GM19452 (cell line): ENCODE data around the gene EPHB6.

ENCODE experiments used
- ATAC-seq: cut with Tn5 transposase; IDR thresholded peaks from one replicate; pipeline ENCODE4 v1.9.1; 2021; ENCODE audit not compliant: unreplicated experiment

EPHB6 gene

GRCh38 chr7:142894112-142894984, 39.5 kb downstream of the EPHB6 start:
- ATAC-seq: no peak

GRCh38 chr7:142894985-142895593, 40.2 kb downstream of the EPHB6 start:
- ATAC-seq: no peak

GRCh38 chr7:142896151-142896550, 41.3 kb downstream of the EPHB6 start:
- ATAC-seq: no peak

- ATAC-seq: no peak
These were observed 42.0 kb downstream of the EPHB6 start for GRCh38 chr7:142896741-142897379.

GRCh38 chr7:142897691-142898090, 42.8 kb downstream of the EPHB6 start:
- ATAC-seq: no peak

- ATAC-seq: no peak
These were observed 43.7 kb downstream of the EPHB6 start for GRCh38 chr7:142898377-142899170.

- ATAC-seq: no peak
These were observed 44.8 kb downstream of the EPHB6 start for GRCh38 chr7:142899661-142900060.

GRCh38 chr7:142901426-142902259, 46.8 kb downstream of the EPHB6 start:
- no peak for ATAC-seq

GRCh38 chr7:142904128-142904527, 49.3 kb downstream of the EPHB6 start:
- no peak for ATAC-seq

GRCh38 chr7:142905759-142906158, 50.9 kb downstream of the EPHB6 start:
- ATAC-seq: no peak

GRCh38 chr7:142906643-142907042, 51.8 kb downstream of the EPHB6 start:
- no peak for ATAC-seq

- ATAC-seq: no peak
These were observed 53.4 kb downstream of the EPHB6 start for GRCh38 chr7:142908290-142908689.

GRCh38 chr7:142908921-142909890, 54.3 kb downstream of the EPHB6 start:
- ATAC-seq: no peak

- ATAC-seq: no peak
These were observed 55.2 kb downstream of the EPHB6 start for GRCh38 chr7:142910031-142910433.

- no peak for ATAC-seq
These were observed 55.6 kb downstream of the EPHB6 start for GRCh38 chr7:142910481-142910880.

- no peak for ATAC-seq
These were observed 58.2 kb downstream of the EPHB6 start for GRCh38 chr7:142913051-142913450.

- ATAC-seq: no peak
These were observed 58.7 kb downstream of the EPHB6 start for GRCh38 chr7:142913566-142913965.

GRCh38 chr7:142914121-142914520, 59.2 kb downstream of the EPHB6 start:
- no peak for ATAC-seq

- no peak for ATAC-seq
These were observed 60.4 kb downstream of the EPHB6 start for GRCh38 chr7:142915315-142915714.
